GM23338 (cell line): ENCODE results near the gene UBC.

ENCODE experiments used
- EZH2 ChIP-seq: fragments of 200-600 bp; sonication (generic); IDR thresholded peaks from one replicate; pipeline ENCODE4 v1.8.0; 2017; ENCODE audit warnings: antibody characterized with exemption, mild to moderate bottlenecking, low read depth; ENCODE audit not compliant: unreplicated experiment
- JUNB ChIP-seq: IDR thresholded peaks from one replicate; pipeline ENCODE4 v1.6.1; 2016; ENCODE audit warnings: antibody characterized with exemption; ENCODE audit not compliant: unreplicated experiment
- POLR2AphosphoS5 ChIP-seq: IDR thresholded peaks from 2 replicates; pipeline ENCODE4 v1.6.1; 2016; ENCODE audit warnings: antibody characterized with exemption, low read depth
- TF ChIP-seq, protein P1 (sequence below), 2 experiments: fragments of 200-600 bp in 1 of 2; sonication (generic) in 1 of 2; conservative IDR thresholded peaks; 2 replicates each; pipeline versions ENCODE4 v1.5.1 to v1.6.1; 2016 to 2017; ENCODE audit warnings: antibody characterized with exemption in 2 of 2, low read depth in 2 of 2, mild to moderate bottlenecking in 2 of 2, moderate library complexity in 1 of 2
- TF ChIP-seq, protein P2 (sequence below): IDR thresholded peaks from one replicate; pipeline ENCODE4 v1.6.1; 2018; ENCODE audit warnings: antibody characterized with exemption; ENCODE audit not compliant: unreplicated experiment
- TF ChIP-seq, protein P3 (sequence below): IDR thresholded peaks from 2 replicates; pipeline ENCODE4 v1.6.1; 2016; ENCODE audit warnings: antibody characterized with exemption

DNA sequence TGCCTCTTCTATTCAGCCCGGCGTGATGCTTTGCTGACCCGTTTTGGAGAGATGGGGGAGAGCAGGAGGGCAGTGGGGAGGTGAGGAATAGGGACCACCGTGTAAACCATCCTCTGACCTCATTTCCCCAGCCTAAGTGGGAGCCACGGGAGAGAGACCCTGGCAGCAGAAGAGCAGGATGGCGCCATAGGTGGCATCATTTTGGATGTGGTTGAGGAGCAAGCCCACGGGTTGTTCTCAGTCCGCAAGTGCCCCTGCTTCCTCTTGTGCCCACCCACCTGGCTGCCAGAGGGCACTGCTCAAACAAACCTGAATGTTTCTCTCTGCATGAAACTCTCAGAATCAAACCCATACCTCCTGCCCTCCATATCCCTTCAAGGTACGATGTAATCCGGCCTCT lies 10.7 kb upstream of the UBC start:
- TF ChIP-seq EZH2 (no peak), POLR2AphosphoS5 (no peak), JUNB (no peak)
- TF ChIP-seq, protein P1, sequence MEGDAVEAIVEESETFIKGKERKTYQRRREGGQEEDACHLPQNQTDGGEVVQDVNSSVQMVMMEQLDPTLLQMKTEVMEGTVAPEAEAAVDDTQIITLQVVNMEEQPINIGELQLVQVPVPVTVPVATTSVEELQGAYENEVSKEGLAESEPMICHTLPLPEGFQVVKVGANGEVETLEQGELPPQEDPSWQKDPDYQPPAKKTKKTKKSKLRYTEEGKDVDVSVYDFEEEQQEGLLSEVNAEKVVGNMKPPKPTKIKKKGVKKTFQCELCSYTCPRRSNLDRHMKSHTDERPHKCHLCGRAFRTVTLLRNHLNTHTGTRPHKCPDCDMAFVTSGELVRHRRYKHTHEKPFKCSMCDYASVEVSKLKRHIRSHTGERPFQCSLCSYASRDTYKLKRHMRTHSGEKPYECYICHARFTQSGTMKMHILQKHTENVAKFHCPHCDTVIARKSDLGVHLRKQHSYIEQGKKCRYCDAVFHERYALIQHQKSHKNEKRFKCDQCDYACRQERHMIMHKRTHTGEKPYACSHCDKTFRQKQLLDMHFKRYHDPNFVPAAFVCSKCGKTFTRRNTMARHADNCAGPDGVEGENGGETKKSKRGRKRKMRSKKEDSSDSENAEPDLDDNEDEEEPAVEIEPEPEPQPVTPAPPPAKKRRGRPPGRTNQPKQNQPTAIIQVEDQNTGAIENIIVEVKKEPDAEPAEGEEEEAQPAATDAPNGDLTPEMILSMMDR (conservative IDR thresholded peaks at IDR 0.05; ENCODE audit: low read depth in 2 of 2) = no peak
- TF ChIP-seq, protein P2, sequence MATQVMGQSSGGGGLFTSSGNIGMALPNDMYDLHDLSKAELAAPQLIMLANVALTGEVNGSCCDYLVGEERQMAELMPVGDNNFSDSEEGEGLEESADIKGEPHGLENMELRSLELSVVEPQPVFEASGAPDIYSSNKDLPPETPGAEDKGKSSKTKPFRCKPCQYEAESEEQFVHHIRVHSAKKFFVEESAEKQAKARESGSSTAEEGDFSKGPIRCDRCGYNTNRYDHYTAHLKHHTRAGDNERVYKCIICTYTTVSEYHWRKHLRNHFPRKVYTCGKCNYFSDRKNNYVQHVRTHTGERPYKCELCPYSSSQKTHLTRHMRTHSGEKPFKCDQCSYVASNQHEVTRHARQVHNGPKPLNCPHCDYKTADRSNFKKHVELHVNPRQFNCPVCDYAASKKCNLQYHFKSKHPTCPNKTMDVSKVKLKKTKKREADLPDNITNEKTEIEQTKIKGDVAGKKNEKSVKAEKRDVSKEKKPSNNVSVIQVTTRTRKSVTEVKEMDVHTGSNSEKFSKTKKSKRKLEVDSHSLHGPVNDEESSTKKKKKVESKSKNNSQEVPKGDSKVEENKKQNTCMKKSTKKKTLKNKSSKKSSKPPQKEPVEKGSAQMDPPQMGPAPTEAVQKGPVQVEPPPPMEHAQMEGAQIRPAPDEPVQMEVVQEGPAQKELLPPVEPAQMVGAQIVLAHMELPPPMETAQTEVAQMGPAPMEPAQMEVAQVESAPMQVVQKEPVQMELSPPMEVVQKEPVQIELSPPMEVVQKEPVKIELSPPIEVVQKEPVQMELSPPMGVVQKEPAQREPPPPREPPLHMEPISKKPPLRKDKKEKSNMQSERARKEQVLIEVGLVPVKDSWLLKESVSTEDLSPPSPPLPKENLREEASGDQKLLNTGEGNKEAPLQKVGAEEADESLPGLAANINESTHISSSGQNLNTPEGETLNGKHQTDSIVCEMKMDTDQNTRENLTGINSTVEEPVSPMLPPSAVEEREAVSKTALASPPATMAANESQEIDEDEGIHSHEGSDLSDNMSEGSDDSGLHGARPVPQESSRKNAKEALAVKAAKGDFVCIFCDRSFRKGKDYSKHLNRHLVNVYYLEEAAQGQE = no peak
- TF ChIP-seq, protein P3, sequence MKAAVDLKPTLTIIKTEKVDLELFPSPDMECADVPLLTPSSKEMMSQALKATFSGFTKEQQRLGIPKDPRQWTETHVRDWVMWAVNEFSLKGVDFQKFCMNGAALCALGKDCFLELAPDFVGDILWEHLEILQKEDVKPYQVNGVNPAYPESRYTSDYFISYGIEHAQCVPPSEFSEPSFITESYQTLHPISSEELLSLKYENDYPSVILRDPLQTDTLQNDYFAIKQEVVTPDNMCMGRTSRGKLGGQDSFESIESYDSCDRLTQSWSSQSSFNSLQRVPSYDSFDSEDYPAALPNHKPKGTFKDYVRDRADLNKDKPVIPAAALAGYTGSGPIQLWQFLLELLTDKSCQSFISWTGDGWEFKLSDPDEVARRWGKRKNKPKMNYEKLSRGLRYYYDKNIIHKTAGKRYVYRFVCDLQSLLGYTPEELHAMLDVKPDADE = no peak
